Measurements from ENCODE around the gene ENOX1. TPM values are rescaled to one million over a fixed set of nuclear protein-coding genes. Genes with fewer than 3 reads are reported as not detected.

ENOX1 gene
- total RNA-seq, 4 donors from 2014 or later, result 0.25 to 0.52 (median 0.33) TPM

- Histone ChIP-seq H3K36me3 (no peaks in the 10 kb centered on the region), H3K4me1 (peaks cover 9% of the 10 kb centered on the region), H3K4me3 (no peak overlapping the region), H3K9me3 (no peaks in the 10 kb centered on the region), H3K27ac (no peak overlapping the region), H3K27me3 (no peaks in the 10 kb centered on the region)
- 80% methylated on average over 5 of the region's 5 CpGs for WGBS
- DNase-seq (ENCODE audit: low spot score in 2 of 2), result no peak
- no peak for TF ChIP-seq CTCF (IDR thresholded peaks at IDR 0.05)
Measured at GRCh38 chr13:43383498-43384165, 403.1 kb downstream of the ENOX1 start.

GRCh38 chr13:43379738-43380137 is 407.0 kb downstream of the ENOX1 start:
- Histone ChIP-seq H3K36me3 (no peaks in the 10 kb centered on the region), H3K27ac (no peak overlapping the region), H3K27me3 (no peaks in the 10 kb centered on the region), H3K9me3 (no peaks in the 10 kb centered on the region), H3K4me3 (no peak overlapping the region), H3K4me1 (no peaks in the 10 kb centered on the region)
- WGBS, result 87% methylated on average over 1 of the region's 1 CpG
- TF ChIP-seq POLR2A (IDR thresholded peaks at IDR 0.05) (no peak), EP300 (IDR thresholded peaks at IDR 0.05) (no peak), CTCF (IDR thresholded peaks at IDR 0.05) (no peak), POLR2AphosphoS5 (IDR thresholded peaks at IDR 0.05) (no peak)
- no peak for DNase-seq (ENCODE audit: low spot score in 2 of 2)

GRCh38 chr13:43377973-43378372 is 408.8 kb downstream of the ENOX1 start:
- Histone ChIP-seq H3K4me3 (no peak overlapping the region), H3K36me3 (no peaks in the 10 kb centered on the region), H3K27ac (no peak overlapping the region), H3K9me3 (no peaks in the 10 kb centered on the region), H3K27me3 (no peaks in the 10 kb centered on the region), H3K4me1 (no peaks in the 10 kb centered on the region)
- WGBS, result 88% methylated on average over 1 of the region's 1 CpG
- no peak for DNase-seq (ENCODE audit: low spot score in 2 of 2)
- TF ChIP-seq EP300 (IDR thresholded peaks at IDR 0.05) (no peak), CTCF (IDR thresholded peaks at IDR 0.05) (no peak), POLR2A (IDR thresholded peaks at IDR 0.05) (no peak), POLR2AphosphoS5 (IDR thresholded peaks at IDR 0.05) (no peak)

- Histone ChIP-seq H3K27ac (no peak overlapping the region), H3K9me3 (no peaks in the 10 kb centered on the region), H3K4me1 (no peaks in the 10 kb centered on the region), H3K4me3 (no peak overlapping the region), H3K27me3 (no peaks in the 10 kb centered on the region), H3K36me3 (no peaks in the 10 kb centered on the region)
- WGBS, result 85% methylated on average over 3 of the region's 3 CpGs
- TF ChIP-seq POLR2A (IDR thresholded peaks at IDR 0.05) (no peak), POLR2AphosphoS5 (IDR thresholded peaks at IDR 0.05) (no peak), EP300 (IDR thresholded peaks at IDR 0.05) (no peak), CTCF (IDR thresholded peaks at IDR 0.05) (no peak)
- DNase-seq (ENCODE audit: low spot score in 2 of 2), result peak in 1 of 2 donors; percentile 66
Measured at GRCh38 chr13:43377149-43377548, 409.6 kb downstream of the ENOX1 start.

- Histone ChIP-seq H3K27ac (no peak overlapping the region), H3K36me3 (no peaks in the 10 kb centered on the region), H3K9me3 (no peaks in the 10 kb centered on the region), H3K4me1 (no peaks in the 10 kb centered on the region), H3K27me3 (no peaks in the 10 kb centered on the region), H3K4me3 (no peak overlapping the region)
- WGBS, result 100% methylated on average over 1 of the region's 1 CpG
- DNase-seq (ENCODE audit: low spot score in 2 of 2), result no peak
- TF ChIP-seq POLR2AphosphoS5 (IDR thresholded peaks at IDR 0.05) (no peak), POLR2A (IDR thresholded peaks at IDR 0.05) (no peak), EP300 (IDR thresholded peaks at IDR 0.05) (no peak), CTCF (IDR thresholded peaks at IDR 0.05) (no peak)
Measured at GRCh38 chr13:43376596-43376995, 410.2 kb downstream of the ENOX1 start.
